LHCN-M2 (cell line): ENCODE measurements around the gene RPL31. TPM values are rescaled to one million over a fixed set of nuclear protein-coding genes. Genes with fewer than 3 reads are reported as not detected.
"Not testable (repeated sequence)": the region's sequence is repeated elsewhere in the genome, so short reads cannot be mapped to it uniquely, and the experiment has no call there.

Source experiments
- DNase-seq: peaks from one replicate; pipeline ENCODE4 v3.0.0-alpha.2; 2012; ENCODE audit warnings: low read depth
- total RNA-seq: library from RNA; depleted of rRNA; stranded (reverse); fragments of >200 nt; gene quantifications from 2 replicates; pipeline ENCODE4 v1.2.3, GENCODE V29; 2014

Gene RPL31
- total RNA-seq, 1 experiment from 2014 or later = 736 TPM

DNA sequence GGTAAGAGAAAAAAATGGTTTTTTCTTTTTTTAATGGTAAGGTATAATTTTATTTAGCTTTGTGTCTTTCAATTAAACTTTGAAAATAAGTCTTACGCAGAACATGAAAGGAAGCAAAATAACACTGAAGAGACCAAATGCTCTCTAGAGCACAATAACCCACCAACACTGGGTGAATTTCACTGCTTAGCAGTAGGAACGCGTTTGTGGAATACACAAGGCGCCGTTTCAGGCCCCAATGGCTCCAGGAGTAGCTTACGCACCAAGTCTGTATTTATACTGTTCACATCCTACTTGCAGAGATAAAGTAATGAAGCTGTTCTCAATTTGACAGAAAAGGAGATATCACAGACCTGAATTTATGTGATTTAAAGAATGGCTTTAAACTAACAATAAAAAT is 23.5 kb downstream of the RPL31 start:
- no peak for DNase-seq

DNA sequence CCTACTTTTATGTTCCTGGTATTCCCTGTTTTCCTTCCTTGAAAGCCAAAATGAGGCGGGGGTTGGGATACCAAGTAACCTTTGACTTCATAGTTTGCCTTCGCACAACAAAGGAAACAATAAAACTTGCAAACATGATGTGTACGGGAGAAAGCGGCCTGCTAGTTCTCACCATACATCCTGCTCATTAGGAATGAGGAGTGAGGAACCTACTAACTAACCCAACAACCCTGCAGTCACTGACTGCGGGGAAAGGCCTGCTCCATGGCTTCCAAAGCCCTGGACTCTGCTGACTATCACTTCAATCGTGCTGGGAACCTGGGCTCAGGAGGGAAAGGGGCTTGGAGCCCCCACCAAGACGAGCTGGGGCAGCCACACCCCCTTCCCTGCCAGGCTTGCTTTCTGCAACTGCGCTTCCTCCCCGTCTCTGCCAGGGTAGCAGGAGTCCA is 24.2 kb downstream of the RPL31 start:
- no peak for DNase-seq

DNA sequence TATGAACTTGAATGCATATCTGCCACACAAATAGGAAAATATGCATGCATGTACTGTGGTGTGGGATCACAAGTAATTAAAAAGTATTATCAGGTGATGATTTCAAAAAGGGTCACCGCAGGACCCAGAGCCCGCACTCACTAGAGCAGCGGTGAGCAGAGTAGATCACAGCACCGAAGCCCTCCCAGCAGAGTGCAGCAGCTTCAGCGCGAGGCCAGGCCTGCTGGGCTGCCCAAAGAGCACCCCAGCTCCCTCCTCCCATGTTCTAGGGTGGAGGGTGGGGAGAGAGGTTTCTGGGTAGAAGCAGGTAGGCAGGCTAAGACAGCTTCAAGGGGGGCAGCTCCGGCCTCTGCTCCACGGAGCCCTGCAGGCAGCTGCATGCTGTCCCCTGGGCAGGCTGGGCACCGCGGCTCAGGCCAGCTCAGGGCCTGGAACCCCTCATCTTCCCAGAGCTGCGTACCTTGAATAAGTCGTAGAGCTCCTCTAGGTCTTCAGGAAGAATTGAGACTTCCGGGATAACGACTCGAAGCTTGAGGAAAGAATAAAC is 24.9 kb downstream of the RPL31 start:
- DNase-seq = no peak

DNA sequence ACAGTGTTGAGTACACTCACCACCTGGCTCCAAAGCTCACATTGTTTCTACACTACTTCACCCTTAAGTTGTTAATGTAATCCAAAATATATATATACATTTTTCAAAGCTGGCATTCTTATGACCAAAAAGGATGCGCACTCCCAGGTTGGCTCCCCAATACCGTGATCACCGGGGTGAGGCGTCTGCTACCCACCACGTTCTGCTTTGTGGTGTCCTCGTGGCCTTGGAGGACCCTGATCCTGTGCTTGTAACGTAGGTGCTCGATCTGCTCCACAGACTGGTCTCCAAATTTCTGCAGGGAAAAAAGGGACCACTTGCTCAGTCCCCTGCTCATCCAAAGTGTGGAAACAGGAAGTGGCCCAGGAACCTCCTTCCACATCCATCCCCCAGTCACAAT is 25.8 kb downstream of the RPL31 start:
- DNase-seq = no peak

DNA sequence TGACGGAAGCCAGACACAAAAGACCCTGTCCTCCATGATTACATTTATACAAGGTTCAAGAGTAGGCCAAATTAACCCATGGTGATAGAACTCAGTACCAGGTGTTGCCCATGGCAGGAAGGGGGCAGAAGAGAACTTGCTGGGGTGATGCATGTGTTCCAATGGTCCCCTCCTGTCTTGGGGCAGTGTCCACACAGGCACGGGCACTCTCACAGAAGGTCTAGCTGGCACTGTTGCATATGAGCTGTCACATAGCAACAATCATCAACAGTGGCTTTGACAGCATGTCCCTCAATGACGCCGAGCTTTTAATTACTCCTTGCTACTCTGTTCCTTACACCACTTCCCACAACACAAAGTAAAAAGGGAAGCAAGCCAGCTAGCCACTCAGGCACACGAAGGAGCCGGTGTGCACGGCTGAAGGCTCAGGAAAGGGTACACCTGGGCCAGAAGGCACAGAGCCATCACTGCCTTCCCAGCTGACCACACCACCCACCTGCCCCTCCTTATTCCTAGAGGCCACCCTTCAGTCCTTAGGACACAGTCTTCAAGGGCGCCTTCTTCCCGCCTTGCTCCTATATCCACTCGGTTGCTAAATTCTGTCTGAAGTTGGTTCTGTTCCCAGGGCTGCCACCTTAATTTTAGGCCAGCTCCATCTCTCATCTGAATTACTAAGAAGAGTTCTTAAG is 28.9 kb downstream of the RPL31 start:
- no peak for DNase-seq

DNA sequence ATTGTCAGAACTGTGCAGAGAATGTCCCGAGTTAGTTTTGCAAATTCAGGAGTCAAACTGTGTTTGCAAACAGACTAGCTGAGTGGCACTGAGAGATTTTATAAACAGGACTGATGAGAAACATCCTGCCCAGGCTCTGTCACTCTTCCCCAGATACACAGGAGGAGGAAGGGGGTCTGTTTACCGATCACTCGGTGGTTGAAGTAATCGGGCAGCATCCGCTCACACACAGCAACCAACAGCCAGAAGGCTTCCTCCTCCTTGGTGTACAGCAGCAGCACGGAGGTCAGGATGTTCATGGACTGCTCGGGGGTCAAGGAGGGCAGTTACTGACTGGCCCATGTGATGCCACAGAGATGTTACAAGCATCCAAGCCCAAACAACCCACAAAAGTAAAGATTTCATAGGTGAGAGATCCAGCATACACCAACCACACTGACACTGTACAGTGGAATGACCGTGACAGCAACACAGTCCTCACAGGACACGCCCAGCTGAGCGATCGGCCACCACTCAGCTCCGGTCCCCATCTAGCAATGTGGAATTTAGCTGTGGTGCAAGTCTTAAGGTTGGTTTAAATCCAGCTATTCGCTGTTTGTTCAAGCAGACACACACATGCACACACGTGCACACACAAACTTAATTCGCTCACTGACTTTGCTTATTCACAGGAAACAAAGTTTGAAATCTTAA is 30.1 kb downstream of the RPL31 start:
- no peak for DNase-seq

DNA sequence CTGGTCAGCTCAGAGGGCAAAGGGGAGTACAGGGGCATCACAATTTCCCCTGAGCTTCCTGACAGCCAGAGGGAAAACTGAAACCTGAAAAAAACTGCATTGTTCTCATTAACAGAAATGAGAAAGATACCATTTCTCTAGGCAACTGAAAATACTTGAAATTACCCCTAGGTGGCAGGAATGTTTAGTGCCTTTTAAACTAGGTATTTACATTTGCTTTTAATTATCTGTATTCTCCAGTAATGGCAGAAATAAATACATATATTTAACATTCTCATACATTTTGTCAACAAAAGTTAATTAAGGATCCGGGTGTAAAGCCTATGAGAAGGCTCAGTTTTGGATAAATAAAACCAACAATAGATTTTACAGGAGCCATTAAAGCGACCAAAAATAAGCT is 34.5 kb downstream of the RPL31 start:
- peak; percentile 40 for DNase-seq

DNA sequence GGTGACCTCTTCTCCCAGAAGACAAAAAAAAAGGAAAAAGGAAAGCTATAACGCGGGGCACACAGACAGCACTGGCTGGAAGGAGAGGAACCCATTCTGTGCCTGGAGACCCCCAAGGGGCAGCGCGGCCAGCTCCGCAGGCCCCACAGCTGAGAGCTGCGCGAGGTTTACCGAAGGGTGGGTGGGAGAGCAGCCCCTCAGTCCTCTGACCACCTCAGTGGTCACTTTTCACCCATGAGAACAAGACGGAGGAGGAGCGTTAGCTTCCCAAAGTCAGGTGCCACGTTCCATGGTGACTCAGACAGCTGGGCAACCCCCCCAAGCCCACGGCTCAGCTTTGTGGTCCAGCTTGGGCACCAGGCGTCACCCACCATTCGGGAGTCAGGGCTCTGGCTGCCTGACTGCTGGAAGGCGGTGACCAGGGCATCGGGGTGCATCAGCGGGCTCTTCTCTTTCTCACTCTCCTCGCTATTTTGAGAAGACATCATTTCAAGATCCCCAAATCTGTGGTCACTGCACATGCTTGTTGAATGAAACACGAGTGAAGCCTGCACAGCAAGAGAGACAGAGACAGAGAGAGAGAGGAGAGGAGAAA is 35.2 kb downstream of the RPL31 start:
- no peak for DNase-seq

DNA sequence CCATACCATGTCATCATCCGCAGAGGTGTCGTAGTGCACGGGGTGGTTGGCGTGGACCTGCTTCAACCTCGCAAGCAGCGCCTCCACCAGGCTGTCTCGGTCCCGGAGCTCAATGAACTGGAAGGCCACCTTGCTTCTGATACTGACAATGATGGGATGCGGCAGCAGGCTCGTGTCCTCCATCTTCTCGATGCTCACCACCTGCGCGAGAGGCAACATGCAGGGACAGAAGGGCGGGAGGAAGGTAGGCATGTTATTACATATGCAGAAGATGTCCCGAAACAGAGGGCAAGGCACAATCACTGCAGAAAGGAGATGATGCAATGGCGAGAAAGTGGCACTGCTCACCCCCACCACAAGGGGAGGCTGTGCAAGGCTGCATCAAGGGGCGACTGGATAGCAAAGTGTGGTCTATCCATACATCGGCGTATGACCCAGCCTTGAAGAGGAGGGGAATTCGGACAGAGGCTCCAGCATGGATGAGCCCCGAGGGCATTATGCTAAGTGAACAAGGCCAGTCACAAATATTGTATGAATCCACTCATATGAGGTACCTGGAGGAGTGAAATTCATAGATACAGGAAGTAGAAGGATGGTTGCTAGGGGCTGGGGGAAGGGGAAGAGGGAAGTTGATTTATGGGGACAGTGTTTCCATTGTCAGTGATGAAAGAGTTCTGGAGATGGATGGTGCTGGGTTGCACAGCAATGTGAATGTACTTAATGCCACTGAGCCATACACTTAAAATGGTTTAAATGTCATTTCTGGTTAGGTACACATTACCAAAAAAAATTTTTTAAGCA is 36.6 kb downstream of the RPL31 start:
- DNase-seq = peak; percentile 11

DNA sequence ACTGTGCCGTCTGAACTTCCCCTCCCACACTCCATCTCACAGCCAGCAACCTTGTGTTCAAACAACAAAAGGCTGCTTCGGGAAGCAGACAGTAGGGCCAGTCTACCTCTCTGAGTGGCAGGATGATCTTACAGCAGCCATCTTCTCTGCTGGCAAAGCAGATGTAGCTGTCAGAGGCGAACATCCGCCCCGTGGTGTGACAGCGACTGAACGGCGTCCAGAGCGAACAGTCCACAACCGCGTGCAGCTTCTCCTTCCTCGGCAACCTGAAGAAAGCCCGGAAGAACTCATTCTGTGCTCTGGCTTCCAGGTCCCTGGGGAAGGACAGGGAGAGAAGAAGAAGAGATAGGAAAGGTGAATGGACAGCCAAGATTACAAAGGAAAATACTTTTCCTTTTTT is 38.0 kb downstream of the RPL31 start:
- DNase-seq = no peak

DNA sequence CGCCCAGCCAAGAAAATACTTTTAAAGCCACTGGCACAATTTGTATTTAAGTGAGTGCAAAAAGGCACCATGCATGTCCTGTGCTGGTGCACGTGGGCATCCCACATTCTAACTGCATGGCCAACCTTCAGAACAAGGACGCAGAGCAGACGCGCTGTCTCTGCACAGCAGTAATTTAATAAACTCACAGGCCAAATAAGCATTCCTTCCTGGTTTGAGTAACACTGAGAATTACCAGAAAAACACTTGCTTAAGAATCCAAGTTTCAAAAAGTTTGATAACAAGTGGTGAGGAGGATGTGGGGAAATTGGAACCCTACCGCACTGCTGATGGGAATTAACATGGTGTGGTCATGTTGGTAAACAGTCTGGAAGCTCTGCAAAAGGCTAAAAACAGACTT is 38.7 kb downstream of the RPL31 start:
- DNase-seq = no peak

DNA sequence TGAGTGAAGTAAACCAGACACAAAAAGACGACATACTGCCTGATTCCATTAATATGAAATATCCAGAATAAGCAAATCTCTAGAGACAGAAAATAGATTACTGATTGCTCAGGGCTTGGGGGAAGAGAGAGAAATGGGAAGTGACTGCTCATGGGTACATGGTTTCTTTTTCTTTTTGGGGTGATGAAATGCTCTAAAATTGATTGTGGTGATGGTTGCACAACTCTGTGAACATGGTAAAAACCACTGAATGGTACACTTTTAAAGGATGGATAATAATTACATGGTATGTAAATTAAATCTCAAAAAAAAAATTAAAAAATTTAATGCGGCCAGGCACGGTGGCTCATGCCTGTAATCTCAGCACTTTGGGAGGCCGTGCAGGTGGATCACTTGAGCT is 39.3 kb downstream of the RPL31 start:
- no peak for DNase-seq

DNA sequence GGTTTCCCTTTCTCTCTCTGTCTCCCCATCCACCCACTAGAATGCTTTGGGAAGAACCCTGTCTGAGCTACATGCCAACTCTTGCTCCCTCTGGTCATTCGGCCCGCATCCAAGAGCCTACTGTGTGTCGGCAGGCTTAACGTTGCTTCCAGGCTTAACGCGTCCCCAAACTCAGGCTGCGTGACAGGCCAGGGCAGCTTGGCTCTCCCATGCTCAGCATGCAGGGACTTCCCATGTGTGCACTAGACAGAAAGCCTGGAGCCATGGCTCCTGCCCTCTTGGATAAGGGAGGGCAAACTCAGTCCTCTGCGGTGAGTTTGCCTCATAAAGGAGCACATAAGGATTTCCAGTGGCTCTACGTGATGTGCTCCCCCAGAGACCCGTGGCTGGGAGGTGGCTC is 43.2 kb downstream of the RPL31 start:
- DNase-seq = no peak

DNA sequence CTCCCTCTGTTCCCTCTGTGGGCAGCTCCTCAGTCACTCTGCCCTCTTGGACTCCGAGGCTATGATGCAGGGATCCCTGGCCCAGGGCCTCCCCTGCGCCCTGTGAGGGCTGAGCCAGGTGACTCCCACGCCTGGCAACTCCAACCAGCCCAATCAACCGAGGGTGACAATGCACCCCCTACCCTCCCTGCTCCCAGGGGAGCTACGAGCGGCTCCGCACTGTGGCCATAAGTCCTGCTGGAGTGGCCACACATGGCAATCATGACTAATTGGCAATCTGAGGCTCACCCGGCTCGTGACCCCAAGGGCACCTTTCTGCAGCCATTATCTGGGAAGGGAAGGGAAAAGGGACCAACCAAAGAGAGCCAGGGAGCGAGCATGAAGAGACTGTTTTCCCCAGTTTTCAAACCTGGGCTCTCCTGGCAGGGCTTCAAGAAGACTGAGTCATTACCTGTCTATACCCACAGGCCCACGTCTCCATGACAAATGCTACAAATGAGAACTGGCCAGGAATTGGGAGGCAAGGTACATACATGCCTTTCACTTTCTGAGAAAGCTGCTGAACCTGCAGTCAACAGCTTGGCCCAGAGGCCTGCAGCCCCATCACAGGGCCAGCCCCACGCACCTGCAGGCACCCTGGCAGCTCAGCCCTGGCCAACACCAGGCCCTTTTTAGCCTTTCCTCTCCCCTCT is 45.1 kb downstream of the RPL31 start:
- no peak for DNase-seq

DNA sequence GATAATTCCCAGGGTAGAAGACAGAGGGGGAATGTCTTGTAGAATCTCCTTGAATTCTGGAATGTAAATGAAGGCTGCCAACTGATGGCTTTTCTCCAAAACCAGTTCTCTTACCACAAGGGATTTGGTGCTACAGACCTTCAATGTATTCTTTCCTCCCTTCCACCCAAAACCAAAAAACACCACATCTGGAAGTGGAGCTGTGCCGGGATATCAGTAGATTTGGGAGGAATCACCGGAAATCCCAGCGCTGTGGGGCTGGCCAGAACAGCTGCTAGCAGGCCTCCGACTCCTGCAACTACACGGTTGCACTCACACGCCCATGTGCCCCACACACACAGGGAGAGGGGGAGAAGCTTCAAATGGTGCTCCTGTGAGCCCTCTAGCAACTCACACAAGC is 45.7 kb downstream of the RPL31 start:
- peak; percentile 35 for DNase-seq

DNA sequence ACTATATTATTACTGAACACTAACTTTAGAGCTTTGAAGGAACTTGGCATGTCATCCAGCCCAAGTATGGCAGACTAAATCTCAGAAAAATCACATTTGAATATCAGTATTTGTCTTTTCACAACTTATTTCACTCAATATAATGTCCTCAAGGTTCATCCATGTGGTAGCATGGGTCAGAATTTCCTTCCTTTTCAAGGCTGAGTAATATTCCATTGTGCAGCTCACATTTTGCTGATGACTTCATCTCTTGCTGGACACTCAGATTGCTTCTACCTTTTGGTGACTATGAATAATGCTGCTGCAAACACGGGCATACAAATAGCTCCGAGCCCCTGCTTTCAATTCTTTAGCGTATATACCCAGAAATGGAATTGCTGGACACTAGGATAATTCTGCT is 46.7 kb downstream of the RPL31 start:
- DNase-seq = no peak

DNA sequence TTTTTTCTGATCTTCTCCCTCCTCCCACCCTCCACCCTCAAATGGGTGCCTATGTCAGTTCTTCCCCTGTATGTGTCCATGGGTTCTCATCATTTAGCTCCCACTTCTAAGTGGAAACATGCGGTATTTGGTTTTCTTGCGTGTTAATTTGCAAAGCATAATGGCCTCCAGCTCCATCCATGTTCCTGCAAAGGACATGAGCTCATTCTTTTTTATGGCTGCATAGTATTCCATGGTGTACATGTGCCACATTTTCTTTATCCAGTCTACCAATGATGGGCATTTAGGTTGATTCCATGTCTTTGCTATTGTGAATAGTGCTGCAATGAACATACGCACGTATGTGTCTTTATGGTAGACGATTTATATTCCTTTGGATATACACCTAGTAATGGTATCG is 48.8 kb downstream of the RPL31 start:
- DNase-seq = not testable (repeated sequence)

DNA sequence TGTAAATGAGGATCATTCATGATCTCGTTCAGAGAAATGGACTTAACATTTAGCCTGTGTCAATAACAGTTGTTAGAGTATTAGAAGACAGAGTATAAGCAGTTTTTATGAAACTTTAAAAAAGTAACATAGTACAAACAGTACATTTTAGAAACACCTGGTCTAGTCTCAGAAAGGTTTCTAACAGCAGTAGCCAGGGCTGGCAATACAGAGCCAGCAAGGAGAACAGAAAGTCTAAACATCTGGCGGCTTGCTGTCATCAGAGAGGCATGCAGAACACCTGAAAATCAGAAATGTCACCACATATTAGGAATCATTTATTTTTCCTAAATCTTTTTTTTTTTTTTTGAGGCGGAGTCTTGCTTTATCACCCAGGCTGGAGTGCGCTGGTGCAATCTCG is 50.1 kb downstream of the RPL31 start:
- DNase-seq = no peak

DNA sequence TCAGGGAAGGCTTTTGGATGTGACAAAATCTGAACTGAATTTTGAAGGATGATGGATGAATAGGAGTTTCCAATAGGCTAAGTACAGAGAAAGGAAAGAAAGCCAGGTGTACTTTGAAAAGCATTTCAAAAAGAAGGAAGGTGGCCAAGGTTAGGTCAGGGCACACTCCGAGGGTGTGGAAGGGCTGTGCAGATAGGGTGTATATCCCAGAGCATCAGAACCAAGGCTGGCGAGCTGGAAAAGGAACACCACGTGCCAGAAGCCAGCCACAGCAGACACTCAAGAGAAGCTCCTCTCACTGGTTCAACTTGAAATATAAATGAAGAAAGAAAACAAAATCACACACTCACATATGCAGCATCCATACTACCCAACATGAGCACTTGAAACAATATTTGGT is 51.0 kb downstream of the RPL31 start:
- no peak for DNase-seq
